GM18870 (cell line): ENCODE measurements around the gene SRSF9.
"Not testable (repeated sequence)": the region's sequence is repeated elsewhere in the genome, so short reads cannot be mapped to it uniquely, and the experiment has no call there.

ENCODE experiments used
- ATAC-seq: cut with Tn5 transposase; IDR thresholded peaks from one replicate; pipeline ENCODE4 v1.9.1; 2021; ENCODE audit warnings: moderate library complexity; ENCODE audit not compliant: unreplicated experiment

SRSF9 gene

GRCh38 chr12:120469450-120470149 is at the start of gene SRSF9:
Gene SRSF9 (minus strand): TSS chr12:120469748. CDS start chr12:120469609, 139 bp downstream.
- ATAC-seq = no peak

GRCh38 chr12:120519324-120519723 is 49.8 kb upstream of the SRSF9 start:
- ATAC-seq = not testable (repeated sequence)

GRCh38 chr12:120515496-120515895 is 45.9 kb upstream of the SRSF9 start:
- ATAC-seq = no peak

GRCh38 chr12:120514002-120514401 is 44.5 kb upstream of the SRSF9 start:
- no peak for ATAC-seq

- no peak for ATAC-seq
Measured at GRCh38 chr12:120508537-120508936, 39.0 kb upstream of the SRSF9 start.

- ATAC-seq = no peak
Measured at GRCh38 chr12:120504587-120504986, 35.0 kb upstream of the SRSF9 start.

- no peak for ATAC-seq
Measured at GRCh38 chr12:120500581-120500980, 31.0 kb upstream of the SRSF9 start.

GRCh38 chr12:120498870-120499515 is 29.4 kb upstream of the SRSF9 start:
- no peak for ATAC-seq

- no peak for ATAC-seq
Measured at GRCh38 chr12:120497524-120498150, 28.1 kb upstream of the SRSF9 start.

GRCh38 chr12:120496413-120497340 is 27.1 kb upstream of the SRSF9 start:
- ATAC-seq = no peak

- peak; percentile 86 for ATAC-seq
Measured at GRCh38 chr12:120495731-120496412, 26.3 kb upstream of the SRSF9 start, which contains the start of gene DYNLL1. Gene DYNLL1 (plus strand): TSS chr12:120496113. CDS start chr12:120496422, 309 bp downstream.

GRCh38 chr12:120495186-120495730 is 25.7 kb upstream of the SRSF9 start:
- no peak for ATAC-seq

GRCh38 chr12:120490833-120491512 is 21.4 kb upstream of the SRSF9 start:
- ATAC-seq = no peak

GRCh38 chr12:120490325-120490724 is 20.8 kb upstream of the SRSF9 start:
- ATAC-seq = no peak

- ATAC-seq = no peak
Measured at GRCh38 chr12:120489018-120489417, 19.5 kb upstream of the SRSF9 start.

GRCh38 chr12:120488057-120488640 is 18.6 kb upstream of the SRSF9 start:
- no peak for ATAC-seq

- ATAC-seq = not testable (repeated sequence)
Measured at GRCh38 chr12:120487552-120487951, 18.0 kb upstream of the SRSF9 start.

- no peak for ATAC-seq
Measured at GRCh38 chr12:120485961-120486881, 16.7 kb upstream of the SRSF9 start.
